Measurements from ENCODE around the gene RSRC1.

RSRC1 gene

GRCh38 chr3:158314426-158315357 is 204.8 kb downstream of the RSRC1 start:
- TF ChIP-seq CEBPB (IDR thresholded peaks at IDR 0.05) = no peak
- no peak for TF ChIP-seq REST (IDR thresholded peaks at IDR 0.05; ENCODE audit: low read depth)
- TF ChIP-seq TAF1 (IDR thresholded peaks at IDR 0.05; ENCODE audit: low read depth) = no peak

GRCh38 chr3:158330870-158331269 is 221.0 kb downstream of the RSRC1 start:
- TF ChIP-seq RAD21 (IDR thresholded peaks at IDR 0.05; ENCODE audit: low read depth) = no peak
- no peak for TF ChIP-seq YY1 (IDR thresholded peaks at IDR 0.05; ENCODE audit: low read depth)
- TF ChIP-seq TCF12 (IDR thresholded peaks at IDR 0.05; ENCODE audit: low read depth) = no peak
- TF ChIP-seq NFIC (IDR thresholded peaks at IDR 0.05) = no peak

GRCh38 chr3:158333736-158334135 is 223.8 kb downstream of the RSRC1 start:
- no peak for TF ChIP-seq CREB1 (IDR thresholded peaks at IDR 0.05; ENCODE audit: low read depth)
- no peak for TF ChIP-seq EP300 (IDR thresholded peaks at IDR 0.05; ENCODE audit: borderline replicate concordance)

- TF ChIP-seq TEAD4 (IDR thresholded peaks at IDR 0.05) = no peak
- no peak for TF ChIP-seq CEBPB (IDR thresholded peaks at IDR 0.05)
- no peak for TF ChIP-seq MAX (IDR thresholded peaks at IDR 0.05)
- no peak for TF ChIP-seq EGR1 (IDR thresholded peaks at IDR 0.05)
- TF ChIP-seq NFIC (IDR thresholded peaks at IDR 0.05) = no peak
- TF ChIP-seq TCF12 (IDR thresholded peaks at IDR 0.05; ENCODE audit: low read depth) = no peak
- no peak for TF ChIP-seq RAD21 (IDR thresholded peaks at IDR 0.05; ENCODE audit: low read depth)
- TF ChIP-seq CREB1 (IDR thresholded peaks at IDR 0.05; ENCODE audit: low read depth) = no peak
- no peak for TF ChIP-seq ZBTB7A (IDR thresholded peaks at IDR 0.05; ENCODE audit: low read depth)
- TF ChIP-seq USF1 (IDR thresholded peaks at IDR 0.05) = no peak
- no peak for TF ChIP-seq YY1 (IDR thresholded peaks at IDR 0.05; ENCODE audit: low read depth)
- TF ChIP-seq EP300 (IDR thresholded peaks at IDR 0.05; ENCODE audit: borderline replicate concordance) = no peak
- no peak for TF ChIP-seq REST (IDR thresholded peaks at IDR 0.05; ENCODE audit: low read depth)
- TF ChIP-seq FOXM1 (IDR thresholded peaks at IDR 0.05; ENCODE audit: borderline replicate concordance, low read depth) = no peak
- TF ChIP-seq TAF1 (IDR thresholded peaks at IDR 0.05; ENCODE audit: low read depth) = no peak
These were observed 227.2 kb downstream of the RSRC1 start for GRCh38 chr3:158337110-158337509.

GRCh38 chr3:158339638-158340037 is 229.7 kb downstream of the RSRC1 start:
- TF ChIP-seq YY1 (IDR thresholded peaks at IDR 0.05; ENCODE audit: low read depth) = no peak
- no peak for TF ChIP-seq TEAD4 (IDR thresholded peaks at IDR 0.05)
- TF ChIP-seq CREB1 (IDR thresholded peaks at IDR 0.05; ENCODE audit: low read depth) = no peak

- TF ChIP-seq USF1 (IDR thresholded peaks at IDR 0.05) (no peak), REST (IDR thresholded peaks at IDR 0.05; ENCODE audit: low read depth) (no peak), FOXM1 (IDR thresholded peaks at IDR 0.05; ENCODE audit: borderline replicate concordance, low read depth) (no peak), NFIC (IDR thresholded peaks at IDR 0.05) (no peak), MAX (IDR thresholded peaks at IDR 0.05) (no peak), CREB1 (IDR thresholded peaks at IDR 0.05; ENCODE audit: low read depth) (no peak), TEAD4 (IDR thresholded peaks at IDR 0.05) (no peak), YY1 (IDR thresholded peaks at IDR 0.05; ENCODE audit: low read depth) (no peak)
These were observed 238.1 kb downstream of the RSRC1 start for GRCh38 chr3:158347966-158348365.

All from Ishikawa (cell line).